Epithelial cell of proximal tubule (primary cell): ENCODE data around the gene ZFP64. TPM values are rescaled to one million over a fixed set of nuclear protein-coding genes. Genes with fewer than 3 reads are reported as not detected.

Experiments used
- DNase-seq: peaks from one replicate; pipeline ENCODE4 v3.0.0-alpha.2; 2011; ENCODE audit warnings: low read depth
- H3K4me3 ChIP-seq: 2 replicates; pipeline ENCODE4 v1.5.1; 2011; ENCODE audit warnings: low read depth, mild to moderate bottlenecking, low read length
- total RNA-seq: library from RNA; depleted of rRNA; stranded (reverse); fragments of >200 nt; gene quantifications from 2 replicates; pipeline ENCODE4 v1.2.3, GENCODE V29; 2015
- TF ChIP-seq, protein P1 (sequence below): conservative IDR thresholded peaks from 2 replicates; pipeline ENCODE4 v1.5.1; 2012; ENCODE audit warnings: low read depth, mild to moderate bottlenecking, low read length

ZFP64 gene
- total RNA-seq, 1 donor from 2014 or later: 66.4 TPM

DNA sequence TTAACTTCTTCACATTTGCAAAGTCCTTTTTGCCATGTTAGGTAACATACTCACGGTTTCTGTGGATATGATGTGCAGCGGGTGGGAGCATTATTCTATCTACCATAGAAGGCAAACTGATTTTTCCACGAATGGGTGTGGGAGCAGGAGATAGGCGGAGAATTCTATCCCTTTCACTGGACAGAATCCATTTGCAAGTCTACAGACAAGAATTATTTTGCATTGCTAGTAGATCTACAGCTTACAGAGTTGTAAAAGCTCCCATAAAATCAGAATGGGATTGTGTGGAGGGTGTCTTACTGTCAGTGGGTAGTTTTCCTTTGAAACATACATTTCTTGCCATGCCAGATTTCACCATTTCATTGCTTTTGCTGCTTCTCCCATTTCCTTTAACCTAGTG, 22.4 kb upstream of the ZFP64 start:
- DNase-seq: no peak
- no peak overlapping the region for H3K4me3 ChIP-seq
- TF ChIP-seq, protein P1, sequence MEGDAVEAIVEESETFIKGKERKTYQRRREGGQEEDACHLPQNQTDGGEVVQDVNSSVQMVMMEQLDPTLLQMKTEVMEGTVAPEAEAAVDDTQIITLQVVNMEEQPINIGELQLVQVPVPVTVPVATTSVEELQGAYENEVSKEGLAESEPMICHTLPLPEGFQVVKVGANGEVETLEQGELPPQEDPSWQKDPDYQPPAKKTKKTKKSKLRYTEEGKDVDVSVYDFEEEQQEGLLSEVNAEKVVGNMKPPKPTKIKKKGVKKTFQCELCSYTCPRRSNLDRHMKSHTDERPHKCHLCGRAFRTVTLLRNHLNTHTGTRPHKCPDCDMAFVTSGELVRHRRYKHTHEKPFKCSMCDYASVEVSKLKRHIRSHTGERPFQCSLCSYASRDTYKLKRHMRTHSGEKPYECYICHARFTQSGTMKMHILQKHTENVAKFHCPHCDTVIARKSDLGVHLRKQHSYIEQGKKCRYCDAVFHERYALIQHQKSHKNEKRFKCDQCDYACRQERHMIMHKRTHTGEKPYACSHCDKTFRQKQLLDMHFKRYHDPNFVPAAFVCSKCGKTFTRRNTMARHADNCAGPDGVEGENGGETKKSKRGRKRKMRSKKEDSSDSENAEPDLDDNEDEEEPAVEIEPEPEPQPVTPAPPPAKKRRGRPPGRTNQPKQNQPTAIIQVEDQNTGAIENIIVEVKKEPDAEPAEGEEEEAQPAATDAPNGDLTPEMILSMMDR: no peak

DNA sequence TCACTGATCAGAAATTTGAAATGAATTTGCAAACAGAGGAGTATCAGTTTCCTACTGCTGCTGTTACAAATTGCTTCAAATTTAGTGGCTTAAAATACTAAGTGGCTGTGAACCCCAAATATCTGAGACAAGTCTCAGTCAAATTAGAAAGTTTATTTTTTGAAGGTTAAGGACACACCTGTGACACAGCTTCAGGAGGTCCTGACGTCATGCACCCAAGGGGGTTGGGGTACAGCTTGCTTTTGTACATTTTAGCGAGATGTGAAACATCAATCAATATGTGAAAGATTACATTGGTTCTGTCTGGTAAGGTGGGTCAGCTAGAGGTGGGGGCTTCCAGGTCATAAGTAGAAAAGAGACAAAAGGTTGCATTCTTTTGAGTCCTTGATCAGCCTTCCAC, 21.4 kb upstream of the ZFP64 start:
- TF ChIP-seq, protein P1: no peak
- DNase-seq: no peak
- H3K4me3 ChIP-seq: no peak overlapping the region

DNA sequence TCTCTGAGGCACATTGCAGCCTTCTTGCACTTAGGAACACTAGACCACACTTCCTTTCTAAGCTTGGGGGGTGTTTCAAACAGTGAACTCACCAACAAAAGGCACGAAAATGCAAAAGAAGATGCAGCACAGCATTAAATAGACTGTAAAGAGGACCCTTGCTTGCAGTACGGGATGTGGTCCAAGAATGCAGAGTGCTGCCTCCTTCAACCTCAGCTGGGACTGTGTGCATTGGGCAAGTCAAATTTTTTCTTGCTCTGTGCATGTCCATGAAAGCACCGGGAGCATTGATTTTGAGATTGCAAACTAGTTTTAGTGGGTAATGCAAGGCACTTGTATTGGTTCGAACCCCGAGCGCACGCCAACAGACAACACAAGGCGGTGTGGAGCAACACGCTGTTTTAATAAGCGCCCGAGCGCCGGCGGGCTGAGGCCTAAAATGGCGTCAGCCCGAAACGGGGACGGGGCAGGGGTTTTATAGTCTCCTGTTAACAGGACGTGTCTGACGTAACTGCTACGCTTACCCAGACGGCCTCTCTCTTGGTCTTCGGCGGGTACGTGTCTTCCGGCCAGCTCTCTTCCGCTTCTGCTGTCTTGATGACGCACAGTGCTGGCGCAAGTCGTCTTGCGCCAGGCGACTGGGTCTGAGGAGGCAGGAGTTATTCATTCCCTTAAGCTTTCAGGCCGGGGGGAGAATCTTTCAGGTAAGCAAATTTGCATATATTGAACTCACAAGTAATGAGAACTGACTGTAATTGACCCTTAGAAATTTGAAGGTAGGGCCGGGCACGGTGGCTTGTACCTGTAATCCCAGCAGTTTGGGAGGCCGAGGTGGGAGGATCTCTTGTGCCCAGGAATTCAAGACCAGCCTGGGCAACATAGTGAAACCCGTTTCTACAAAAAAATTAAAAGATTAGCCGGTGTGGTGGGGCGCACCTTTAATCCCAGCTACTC, 18.7 kb upstream of the ZFP64 start:
- DNase-seq: no peak
- H3K4me3 ChIP-seq: no peak overlapping the region
- TF ChIP-seq, protein P1: no peak

DNA sequence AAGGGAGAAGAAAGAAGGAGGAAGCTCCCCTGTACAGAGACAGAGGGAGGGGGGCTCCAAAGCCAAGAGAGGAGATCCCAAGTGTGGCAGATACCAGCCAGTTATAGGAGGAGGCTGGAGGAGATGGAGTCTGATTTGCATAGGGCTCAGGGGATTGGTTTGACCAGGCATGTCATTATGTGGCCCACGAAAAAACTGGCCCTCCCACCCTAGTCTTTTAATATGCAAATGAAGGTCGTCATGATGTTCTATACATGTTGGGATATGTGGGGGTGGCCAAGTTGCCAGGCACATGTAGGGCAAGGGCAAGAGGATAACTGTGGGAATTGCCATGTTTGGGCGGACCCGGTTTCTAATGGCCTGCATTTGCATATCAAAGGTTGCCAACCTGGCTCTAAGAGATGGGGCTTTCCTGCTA, 17.6 kb upstream of the ZFP64 start:
- TF ChIP-seq, protein P1: no peak
- DNase-seq: no peak
- no peak overlapping the region for H3K4me3 ChIP-seq

DNA sequence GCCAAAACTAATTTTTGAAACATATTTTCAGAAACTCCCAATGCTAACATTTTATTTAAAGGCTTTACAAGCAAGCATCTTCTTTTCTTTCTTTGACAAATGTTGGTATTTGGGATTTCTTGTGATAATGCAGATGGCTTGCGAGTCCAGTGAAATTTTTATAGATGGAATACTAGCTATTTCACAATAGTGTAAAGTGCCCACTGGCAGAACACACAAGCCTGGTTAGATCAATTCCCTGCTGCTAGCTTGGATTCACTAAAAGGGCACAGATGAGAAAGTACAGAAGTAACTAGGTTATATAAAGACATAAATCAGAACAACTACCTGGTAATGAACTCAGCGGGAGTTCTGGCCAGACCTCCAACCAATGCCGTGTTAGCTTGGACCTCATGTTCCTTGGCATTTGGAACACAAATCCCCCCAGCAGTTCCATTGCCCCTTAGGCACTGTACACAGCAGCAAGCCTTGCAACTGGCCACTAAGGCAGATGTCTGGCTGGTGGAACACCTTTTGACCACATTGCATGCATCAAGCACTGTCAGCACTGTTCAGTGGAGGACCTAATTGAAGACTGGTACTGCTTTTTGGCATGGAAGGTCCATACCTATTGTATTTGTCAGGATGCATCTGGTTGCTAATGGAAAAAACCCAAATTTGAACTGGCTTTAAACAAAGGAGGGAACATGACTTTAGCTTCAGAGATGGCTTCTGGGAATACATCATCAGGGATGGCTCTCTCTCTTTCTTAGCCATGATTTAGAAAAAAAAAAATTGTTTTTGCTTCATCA, 15.6 kb upstream of the ZFP64 start:
- DNase-seq: no peak
- no peak overlapping the region for H3K4me3 ChIP-seq
- TF ChIP-seq, protein P1: no peak

DNA sequence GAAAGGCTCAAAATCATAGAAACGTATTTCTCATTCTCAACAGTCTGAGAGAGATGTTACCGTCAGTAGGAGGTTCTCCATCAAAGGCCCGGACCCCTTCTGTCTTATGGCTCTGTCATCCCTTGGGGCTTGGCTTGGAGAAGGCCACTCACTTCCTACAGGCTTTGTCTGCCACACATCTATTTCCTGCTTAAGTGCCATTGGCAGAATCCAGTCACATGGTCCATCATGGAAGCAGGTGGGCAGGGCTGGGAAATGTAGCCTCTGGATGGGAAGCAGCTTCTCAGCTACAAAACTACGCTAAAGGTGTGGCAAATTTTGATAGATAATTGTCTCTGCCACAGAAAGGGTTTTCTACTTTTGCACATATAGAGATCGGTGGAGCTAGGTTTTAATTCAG, 12.6 kb upstream of the ZFP64 start:
- no peak overlapping the region for H3K4me3 ChIP-seq
- TF ChIP-seq, protein P1: no peak
- DNase-seq: no peak
